Hepatocyte (in vitro differentiated cells): ENCODE results near the gene MED16. TPM values are rescaled to one million over a fixed set of nuclear protein-coding genes. Genes with fewer than 3 reads are reported as not detected.

ENCODE experiments used
- DNase-seq: peaks from one replicate; pipeline ENCODE4 v3.0.0-alpha.2; 2016; ENCODE audit warnings: low spot score
- H2AFZ ChIP-seq: fragments of 200-600 bp; sonication (generic); 2 replicates; pipeline ENCODE4 v1.6.0; 2016; ENCODE audit warnings: antibody characterized with exemption, mild to moderate bottlenecking
- H3K27ac ChIP-seq: fragments of 200-600 bp; sonication (generic); 2 replicates; pipeline ENCODE4 v1.5.1; 2016; ENCODE audit warnings: mild to moderate bottlenecking
- H3K27me3 ChIP-seq: fragments of 200-600 bp; sonication (generic); 2 replicates; pipeline ENCODE4 v1.6.1; 2016
- H3K36me3 ChIP-seq: fragments of 200-600 bp; sonication (generic); replicated peaks from 2 replicates; pipeline ENCODE4 v1.5.1; 2016; ENCODE audit warnings: low read depth; ENCODE audit not compliant: insufficient read depth
- H3K4me1 ChIP-seq: fragments of 200-600 bp; sonication (generic); 2 replicates; pipeline ENCODE4 v1.5.1; 2016; ENCODE audit warnings: mild to moderate bottlenecking, moderate library complexity; ENCODE audit not compliant: insufficient read depth
- H3K4me2 ChIP-seq: fragments of 200-600 bp; sonication (generic); 2 replicates; pipeline ENCODE4 v1.6.0; 2016
- H3K4me3 ChIP-seq: fragments of 200-600 bp; sonication (generic); 2 replicates; pipeline ENCODE4 v1.5.1; 2016; ENCODE audit warnings: mild to moderate bottlenecking
- H3K79me2 ChIP-seq: fragments of 200-600 bp; sonication (generic); 2 replicates; pipeline ENCODE4 v1.6.0; 2017; ENCODE audit warnings: mild to moderate bottlenecking
- H3K9me2 ChIP-seq: fragments of 200-600 bp; sonication (generic); replicated peaks from 2 replicates; pipeline ENCODE4 v1.6.0; 2017; ENCODE audit warnings: mild to moderate bottlenecking; ENCODE audit not compliant: insufficient read depth
- H3K9me3 ChIP-seq: fragments of 200-600 bp; sonication (generic); 2 replicates; pipeline ENCODE4 v1.5.1; 2016; ENCODE audit warnings: low read depth, mild to moderate bottlenecking
- H4K20me1 ChIP-seq: fragments of 200-600 bp; sonication (generic); 2 replicates; pipeline ENCODE4 v1.6.0; 2016; ENCODE audit warnings: mild to moderate bottlenecking; ENCODE audit not compliant: insufficient read depth, poor library complexity, severe bottlenecking
- CTCF ChIP-seq: fragments of 200-600 bp; sonication (generic); IDR thresholded peaks from 2 replicates; pipeline ENCODE4 v1.5.1; 2016; ENCODE audit warnings: antibody characterized with exemption, mild to moderate bottlenecking; ENCODE audit not compliant: poor library complexity
- EZH2 ChIP-seq: fragments of 200-600 bp; sonication (generic); IDR thresholded peaks from 2 replicates; pipeline ENCODE4 v1.6.1; 2016; ENCODE audit warnings: antibody characterized with exemption, mild to moderate bottlenecking, borderline replicate concordance
- EZH2phosphoT487 ChIP-seq: fragments of 200-600 bp; sonication (generic); IDR thresholded peaks from one replicate; pipeline ENCODE4 v1.6.1; 2018; ENCODE audit warnings: antibody characterized with exemption, mild to moderate bottlenecking, low read depth, moderate library complexity; ENCODE audit not compliant: unreplicated experiment, severe bottlenecking
- WGBS: methylation state at CpG from one replicate; pipeline ENCODE4 v1.1.6; 2016; ENCODE audit warnings: low lambda C conversion rate; ENCODE audit errors: missing lambda C conversion rate; 5-methylcytosine and 5-hydroxymethylcytosine counted together
- polyA plus RNA-seq: library from polyadenylated mRNA; unstranded; fragments of >200 nt; fragmentation: Nextera tagmentation; extraction: Ambion mirVana; gene quantifications from 2 replicates; pipeline ENCODE4 v1.2.1, GENCODE V29; 2016
- total RNA-seq: library from RNA; depleted of rRNA; stranded (reverse); fragments of >200 nt; gene quantifications from 2 replicates; pipeline ENCODE4 v1.2.3, GENCODE V29; 2014

MED16 gene
- total and polyA plus RNA-seq, 2 experiments from 2014 or later, result 32.1 to 80.9 TPM

DNA sequence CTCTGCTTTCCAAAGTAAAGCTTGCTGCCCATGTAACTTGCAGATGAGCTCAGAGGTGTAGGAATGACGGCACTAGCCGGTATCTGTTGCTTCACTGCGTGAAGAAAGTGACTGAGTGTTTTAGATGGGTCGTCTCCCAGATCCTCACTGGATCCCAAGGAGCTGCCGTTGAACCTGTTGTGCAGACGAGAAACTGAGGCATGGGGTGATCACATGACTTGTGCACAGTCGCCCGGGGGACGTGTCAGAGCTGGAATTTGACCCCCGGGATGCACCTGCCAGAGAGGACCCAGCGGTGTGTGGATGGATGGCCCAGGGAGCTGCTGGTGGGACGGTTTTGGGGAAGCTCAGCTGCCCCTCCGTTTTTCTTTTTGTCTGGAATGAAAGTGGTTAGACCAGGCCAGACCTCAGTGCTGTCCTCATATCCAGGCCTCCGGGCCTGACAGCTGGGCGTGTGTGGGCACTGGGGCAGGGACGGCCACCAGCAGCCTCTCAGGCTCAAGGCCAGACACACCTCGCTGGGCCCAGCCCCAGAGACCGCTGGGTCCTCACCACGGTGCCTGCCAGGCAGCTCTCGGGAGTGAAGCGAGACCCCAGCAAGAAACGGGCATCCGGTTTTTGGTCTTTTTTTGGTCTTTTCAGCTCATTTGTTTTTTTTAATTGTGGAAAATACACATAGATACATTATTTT lies 45.4 kb upstream of the MED16 start:
- no peak overlapping the region for H3K4me3 ChIP-seq
- no peak for TF ChIP-seq EZH2
- no peak for TF ChIP-seq CTCF
- no peak for TF ChIP-seq EZH2phosphoT487
- peaks cover 99% of the 10 kb centered on the region for H3K79me2 ChIP-seq
- no peak for DNase-seq
- H4K20me1 ChIP-seq, result peaks cover 94% of the 10 kb centered on the region
- no peaks in the 10 kb centered on the region for H3K36me3 ChIP-seq
- no peaks in the 10 kb centered on the region for H3K27me3 ChIP-seq
- peak overlapping the region; percentile 46 for H3K27ac ChIP-seq
- H2AFZ ChIP-seq, result no peak overlapping the region
- no peaks in the 10 kb centered on the region for H3K9me3 ChIP-seq
- peaks cover 43% of the 10 kb centered on the region for H3K4me1 ChIP-seq
- no peaks in the 10 kb centered on the region for H3K9me2 ChIP-seq
- no peak overlapping the region for H3K4me2 ChIP-seq
- 81% methylated on average over 23 of the region's 23 CpGs for WGBS

DNA sequence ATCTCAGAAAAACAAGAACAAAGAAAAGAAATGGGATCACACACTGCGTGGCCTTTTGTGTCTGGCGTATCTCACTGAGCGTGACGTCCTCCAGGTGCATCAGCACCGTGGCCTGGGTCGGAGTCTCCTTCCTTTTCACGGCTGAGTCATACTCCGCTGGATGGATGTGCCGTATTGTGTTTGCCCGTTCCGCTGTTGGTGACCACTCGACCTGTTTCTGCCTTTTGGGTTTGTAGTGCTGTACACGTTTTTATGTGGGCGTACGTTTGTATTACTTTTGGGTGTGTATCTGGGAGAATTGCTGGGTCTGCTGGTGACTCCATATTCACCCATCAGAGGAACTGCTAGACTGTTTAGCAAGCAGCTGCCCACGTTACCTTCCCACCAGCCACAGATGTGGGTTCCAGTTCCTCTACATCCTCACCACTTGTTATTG lies 44.3 kb upstream of the MED16 start:
- Histone ChIP-seq H3K27ac (no peak overlapping the region), H3K79me2 (peaks cover 99% of the 10 kb centered on the region), H3K9me3 (no peaks in the 10 kb centered on the region), H3K27me3 (no peaks in the 10 kb centered on the region), H3K4me2 (no peak overlapping the region), H3K4me1 (peaks cover 54% of the 10 kb centered on the region), H3K4me3 (no peak overlapping the region), H3K9me2 (no peaks in the 10 kb centered on the region), H3K36me3 (no peaks in the 10 kb centered on the region), H4K20me1 (peaks cover 95% of the 10 kb centered on the region), H2AFZ (no peak overlapping the region)
- WGBS, result 95% methylated on average over 16 of the region's 16 CpGs
- TF ChIP-seq CTCF, result no peak
- no peak for TF ChIP-seq EZH2phosphoT487
- no peak for TF ChIP-seq EZH2
- DNase-seq, result no peak

- no peaks in the 10 kb centered on the region for H3K27me3 ChIP-seq
- peaks cover 92% of the 10 kb centered on the region for H4K20me1 ChIP-seq
- H3K4me1 ChIP-seq, result peaks cover 60% of the 10 kb centered on the region
- H3K9me2 ChIP-seq, result no peaks in the 10 kb centered on the region
- H3K79me2 ChIP-seq, result peaks cover 99% of the 10 kb centered on the region
- no peaks in the 10 kb centered on the region for H3K36me3 ChIP-seq
- no peak overlapping the region for H3K27ac ChIP-seq
- no peak for DNase-seq
- no peak overlapping the region for H2AFZ ChIP-seq
- WGBS, result 99% methylated on average over 10 of the region's 10 CpGs
- no peaks in the 10 kb centered on the region for H3K9me3 ChIP-seq
- TF ChIP-seq EZH2, result no peak
- no peak for TF ChIP-seq EZH2phosphoT487
- no peak for TF ChIP-seq CTCF
- H3K4me2 ChIP-seq, result no peak overlapping the region
- no peak overlapping the region for H3K4me3 ChIP-seq
These were observed 43.2 kb upstream of the MED16 start for GRCh38 chr19:936175-936546.
